GM04504 (cell line): ENCODE data around the gene SMOC2.

ENCODE experiments used
- DNase-seq: peaks from one replicate; pipeline ENCODE4 v3.0.0-alpha.2; 2012; ENCODE audit warnings: low read depth

The SMOC2 gene

GRCh38 chr6:168415098-168415992, 25.6 kb upstream of the SMOC2 start:
- DNase-seq = no peak

GRCh38 chr6:168415993-168416530, 24.9 kb upstream of the SMOC2 start:
- no peak for DNase-seq

DNA sequence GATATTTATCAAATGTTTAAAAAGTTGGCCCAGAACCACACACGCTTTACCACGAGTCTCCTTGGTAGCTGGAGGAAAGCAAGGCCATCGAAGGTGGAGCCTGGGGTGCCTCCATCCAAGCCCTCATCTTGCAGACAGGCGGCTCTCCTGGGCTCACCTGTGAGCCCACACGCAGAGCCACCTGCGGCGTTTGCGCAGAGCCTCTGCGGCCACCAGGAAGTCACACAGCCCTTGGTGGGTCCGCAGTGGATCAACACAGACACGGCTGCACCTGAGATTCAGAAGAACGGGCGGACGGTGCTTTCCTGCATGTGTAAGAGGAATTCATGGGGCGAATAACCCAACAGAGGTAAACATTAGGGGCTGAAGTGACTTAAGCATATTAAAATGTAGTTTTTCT, 24.5 kb upstream of the SMOC2 start:
- DNase-seq = no peak

GRCh38 chr6:168417191-168417590, 23.8 kb upstream of the SMOC2 start:
- DNase-seq = no peak

- DNase-seq = no peak
Observed at GRCh38 chr6:168417679-168418557, 23.1 kb upstream of the SMOC2 start.

DNA sequence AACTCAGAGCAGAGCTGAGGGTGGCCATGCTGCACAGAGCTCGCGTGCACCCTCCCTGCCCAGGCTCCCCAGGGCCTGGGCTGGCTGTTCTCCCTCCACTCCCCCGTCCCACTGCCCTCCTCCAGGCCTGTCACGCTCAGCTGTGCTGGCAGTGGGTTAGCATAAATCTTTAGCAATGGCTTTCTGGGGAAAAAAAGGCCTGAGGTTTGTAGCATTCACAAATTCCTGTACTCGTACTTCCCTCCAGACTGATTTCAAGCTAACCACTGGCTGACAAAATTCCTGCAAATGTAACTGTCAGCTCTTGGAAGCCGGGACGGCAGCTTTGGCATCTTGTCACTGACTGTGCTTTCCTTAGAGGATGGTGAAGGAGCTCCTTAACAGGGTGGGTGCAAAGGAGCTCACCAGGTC, 22.3 kb upstream of the SMOC2 start:
- DNase-seq = no peak

GRCh38 chr6:168419569-168419968, 21.4 kb upstream of the SMOC2 start:
- DNase-seq = no peak

- no peak for DNase-seq
Observed at GRCh38 chr6:168420084-168420483, 20.9 kb upstream of the SMOC2 start.

DNA sequence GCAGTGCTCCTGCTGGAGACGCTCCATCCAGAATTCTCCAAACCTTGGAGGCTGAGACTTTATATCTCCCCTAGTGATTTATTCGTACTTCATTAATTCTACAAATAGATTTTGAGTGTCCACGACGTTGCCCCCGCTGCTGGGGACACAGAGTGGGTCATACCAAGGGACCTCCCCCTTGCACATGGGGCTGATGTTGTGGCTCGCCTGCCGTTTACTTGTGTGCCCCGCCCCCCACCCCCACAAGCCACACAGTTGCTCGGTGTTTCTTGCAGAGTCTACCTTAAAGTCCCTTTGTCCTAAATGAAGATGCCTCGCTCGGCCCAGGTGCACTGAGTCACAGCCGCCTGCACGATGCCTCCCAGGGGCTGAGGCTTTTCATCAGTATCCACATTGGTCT, 20.3 kb upstream of the SMOC2 start:
- no peak for DNase-seq

- no peak for DNase-seq
Observed at GRCh38 chr6:168427184-168427583, 13.8 kb upstream of the SMOC2 start.

GRCh38 chr6:168428052-168428826, 12.7 kb upstream of the SMOC2 start:
- DNase-seq = no peak

DNA sequence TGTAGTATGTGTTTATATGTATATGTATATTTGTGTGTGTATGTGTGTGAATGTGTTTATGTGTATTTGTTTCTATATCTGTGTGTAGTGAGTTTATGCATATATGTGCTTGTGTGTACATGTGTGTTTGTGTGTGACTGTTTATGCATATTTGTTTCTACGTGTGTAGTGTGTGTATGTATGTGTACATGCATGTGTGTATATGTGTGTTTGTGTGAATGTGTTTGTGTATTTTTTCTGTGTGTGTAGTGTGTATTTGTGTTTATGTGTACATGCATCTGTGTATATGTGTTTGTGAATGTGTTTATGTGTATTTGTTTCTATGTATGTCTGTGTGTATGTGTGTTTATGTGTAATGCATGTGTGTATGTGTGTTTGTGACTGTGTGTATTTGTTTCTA, 12.1 kb upstream of the SMOC2 start:
- no peak for DNase-seq

DNA sequence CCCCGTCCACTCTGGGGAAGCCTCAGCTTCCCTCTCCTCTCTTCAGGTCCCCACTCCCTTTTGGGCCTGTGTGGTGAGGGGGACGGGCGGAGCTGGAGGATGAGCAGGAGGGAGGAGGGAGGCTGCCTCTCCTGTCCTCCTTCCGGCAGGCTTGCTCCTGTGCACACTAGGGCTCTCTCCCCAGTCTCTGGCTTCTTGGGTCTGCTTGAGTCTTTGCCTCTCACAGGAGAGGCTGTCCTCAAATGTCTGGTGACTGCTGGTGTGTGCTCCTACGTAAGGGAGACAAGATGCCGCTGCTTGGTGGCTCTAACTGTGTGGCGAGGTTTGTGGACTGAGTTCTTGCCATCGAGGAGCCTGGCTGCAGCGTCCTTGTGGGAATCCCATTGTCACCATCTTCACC, 8.8 kb upstream of the SMOC2 start:
- DNase-seq = no peak

DNA sequence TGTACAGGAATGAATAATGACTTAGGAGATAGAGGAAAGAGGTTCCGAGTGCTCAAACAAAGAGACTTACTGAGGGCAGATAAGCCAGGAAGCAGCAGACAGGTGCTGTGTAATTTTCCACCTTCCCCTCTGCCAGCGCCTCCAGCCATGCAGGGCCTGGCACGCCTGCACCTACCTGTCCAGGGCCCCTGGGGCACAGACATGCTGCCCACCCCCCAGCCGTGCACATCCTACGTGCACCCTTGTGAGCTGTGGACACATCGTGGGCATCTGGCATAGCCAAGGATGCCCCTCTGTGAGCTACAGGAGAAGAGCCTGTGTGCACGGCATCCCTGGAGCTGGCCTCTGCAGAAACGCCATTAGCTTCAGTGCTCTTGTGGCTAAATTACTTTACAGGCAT, 7.1 kb upstream of the SMOC2 start:
- no peak for DNase-seq

DNA sequence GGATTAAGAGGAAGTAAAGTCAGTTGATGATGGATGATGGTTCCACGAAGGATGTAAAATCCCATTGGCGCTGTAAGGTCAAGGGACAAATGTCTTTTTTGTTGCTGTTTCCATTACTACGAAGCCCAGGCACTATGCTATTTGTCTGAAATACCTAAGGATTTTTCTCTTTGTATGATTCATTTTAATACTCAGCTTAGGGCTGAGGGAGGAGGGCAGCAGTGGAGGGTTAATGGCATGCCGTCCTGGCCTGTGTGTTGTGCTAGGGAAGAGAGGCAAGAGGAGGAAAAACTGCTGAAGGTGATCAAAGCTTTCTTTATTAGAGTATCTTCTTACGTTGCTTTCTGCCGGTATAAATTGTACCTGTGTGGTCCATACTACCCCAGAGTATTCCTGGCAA, 6.5 kb upstream of the SMOC2 start:
- no peak for DNase-seq

GRCh38 chr6:168437751-168438150, 3.2 kb upstream of the SMOC2 start:
- no peak for DNase-seq

- no peak for DNase-seq
Observed at GRCh38 chr6:168438783-168439520, 2.0 kb upstream of the SMOC2 start.

- no peak for DNase-seq
Observed at GRCh38 chr6:168439794-168440450, 1.1 kb upstream of the SMOC2 start.

GRCh38 chr6:168441434-168442391, 729 bp downstream of the SMOC2 start:
- no peak for DNase-seq

DNA sequence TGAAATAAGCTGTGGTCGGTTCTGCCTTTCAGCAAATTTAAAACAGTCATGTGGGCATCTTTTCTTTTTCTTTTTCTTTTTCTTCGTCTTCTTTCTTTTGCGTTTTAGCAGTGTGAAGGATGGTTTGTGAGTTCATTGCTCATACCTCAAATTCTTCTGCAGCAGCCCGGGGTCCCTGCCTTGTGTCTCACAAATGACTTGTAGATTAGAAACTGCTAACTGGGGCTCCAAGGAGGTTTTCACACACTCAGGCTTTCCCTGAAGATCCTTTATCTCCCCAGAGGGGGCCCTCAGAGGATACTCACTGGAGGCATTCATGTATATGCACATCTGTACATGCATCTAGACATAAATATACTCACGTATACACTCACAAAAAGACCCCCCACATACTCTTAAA, 1.7 kb downstream of the SMOC2 start:
- DNase-seq = no peak
